ENCODE results near the gene MSI2. TPM values are rescaled to one million over a fixed set of nuclear protein-coding genes. Genes with fewer than 3 reads are reported as not detected.

The MSI2 gene
- total and polyA plus RNA-seq, 2 donors (not counting 1 experiment from before 2014, with no cell fraction given), result 16.1 to 196 TPM

DNA sequence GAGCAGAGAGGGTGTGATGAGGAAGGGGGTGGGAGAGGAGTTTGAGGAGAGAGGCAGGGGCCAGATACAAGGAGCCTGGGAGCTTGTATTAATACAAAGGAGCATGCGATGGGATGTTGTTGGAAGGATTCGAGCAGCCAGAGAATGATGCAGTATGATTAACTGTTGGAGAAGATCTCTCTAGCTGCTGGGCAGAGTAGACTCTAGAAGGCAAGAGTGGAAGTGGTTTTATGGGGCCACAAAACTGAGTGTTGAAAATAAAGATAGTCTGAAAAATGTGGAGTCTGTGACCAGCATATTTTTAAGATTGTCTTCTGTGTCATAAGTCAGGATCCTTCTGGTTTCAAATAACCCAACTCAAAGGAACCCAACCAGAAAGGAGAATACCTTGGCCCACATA is 98.3 kb downstream of the MSI2 start:
- intact Hi-C loops (cut with micrococcal nuclease), result loop anchor here (5.0 kb wide), 1 partner anchor 97 kb away; the partner anchor contains the start of gene MSI2

DNA sequence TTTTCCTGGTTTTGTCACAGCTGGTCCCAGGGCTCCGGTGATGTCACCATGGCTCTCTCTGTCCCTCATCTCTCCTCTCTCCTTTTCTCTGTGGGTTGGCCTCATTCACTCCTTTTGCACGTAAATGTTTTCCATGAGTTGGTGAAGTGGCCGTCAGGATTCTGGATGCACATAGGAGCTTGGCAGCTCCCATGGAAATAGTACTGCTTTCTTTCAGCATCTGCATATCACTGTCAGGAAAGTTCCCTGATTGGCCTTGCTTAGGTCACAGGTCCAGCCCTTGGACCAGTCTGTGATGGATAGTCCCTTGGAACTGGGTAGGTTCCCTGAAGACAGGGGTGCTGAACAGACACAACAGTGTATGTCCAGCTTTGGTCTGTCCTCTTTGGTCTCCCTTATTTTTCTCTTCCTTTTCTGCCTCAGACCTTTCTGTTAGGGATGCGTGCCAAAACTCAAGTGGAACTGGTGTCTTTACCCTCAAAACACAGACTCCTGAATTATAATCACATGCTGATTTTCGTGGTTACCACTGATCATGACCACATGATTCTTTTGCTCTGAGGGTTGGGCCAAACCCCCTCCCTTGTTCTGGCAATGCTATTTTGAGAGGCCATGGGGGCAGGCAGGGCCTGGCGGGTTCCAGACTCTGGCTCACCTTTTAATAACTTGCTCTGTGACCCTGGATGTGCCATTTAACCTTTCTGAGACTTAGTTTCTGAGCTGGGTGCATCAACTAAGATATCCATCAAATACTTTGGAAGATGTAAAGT is 99.0 kb downstream of the MSI2 start:
- peaks cover 40 to 44% of the 10 kb centered on the region in 2 donors for H3K4me1 ChIP-seq (ENCODE audit: control insufficient read depth in 2 of 2, insufficient read depth in 2 of 2, low read length in 2 of 2)
- no peak overlapping the region for H3K27ac ChIP-seq (ENCODE audit: low read length in 2 of 2)
- no peak for TF ChIP-seq EZH2 (IDR thresholded peaks at IDR 0.05; ENCODE audit: borderline replicate concordance, insufficient read depth, low read depth, low read length, poor library complexity, severe bottlenecking)
- no peak overlapping the region for H2AFZ ChIP-seq (ENCODE audit: insufficient read depth, low read depth, low read length, poor library complexity, severe bottlenecking)
- H3K4me2 ChIP-seq (replicated peaks; ENCODE audit: low read depth, low read length, poor library complexity, severe bottlenecking), result peak overlapping the region; percentile 13
- Mint-ChIP-seq H3K4me3 (peak overlapping the region; percentile 7), H3K27me3 (no peaks in the 10 kb centered on the region), H3K4me1 (peaks cover 53% of the 10 kb centered on the region), H3K27ac (no peak overlapping the region), H3K9me3 (ENCODE audit: insufficient read depth) (no peaks in the 10 kb centered on the region)
- no peaks in the 10 kb centered on the region for H3K9me3 ChIP-seq (ENCODE audit: control extremely low read depth in 1 of 3, control insufficient read depth in 2 of 3, insufficient read depth in 1 of 3, low read length in 2 of 3)
- H3K79me2 ChIP-seq (ENCODE audit: control insufficient read depth, insufficient read depth, low read length), result peaks cover 60% of the 10 kb centered on the region
- no peak overlapping the region for H3K4me3 ChIP-seq (ENCODE audit: control extremely low read depth in 1 of 5, extremely low read depth in 1 of 5, insufficient read depth in 1 of 5, low read depth in 2 of 5, low read length in 4 of 5)
- DNase-seq (no peak), ATAC-seq (ENCODE audit: low read depth) (no peak)
- POLR2A ChIA-PET, result no interaction called here
- no peaks in the 10 kb centered on the region for H3K27me3 ChIP-seq (replicated peaks in 1 of 4; ENCODE audit: control extremely low read depth in 1 of 4, control insufficient read depth in 3 of 4, insufficient read depth in 4 of 4, low read length in 3 of 4)
- no peak overlapping the region for H3K9ac ChIP-seq (ENCODE audit: low read length)
- 50% methylated on average over 5 of the region's 6 CpGs for WGBS (ENCODE audit: insufficient coverage)
- H3K36me3 ChIP-seq (replicated peaks in 1 of 2; ENCODE audit: control extremely low read depth in 1 of 2, control insufficient read depth in 1 of 2, extremely low read depth in 1 of 2, insufficient read depth in 2 of 2, low read length in 1 of 2), result peaks cover 0 to 5% of the 10 kb centered on the region in 2 experiments
- intact Hi-C loops (cut with micrococcal nuclease), result loop anchor here (5.0 kb wide), 1 partner anchor 98 kb away; the partner anchor contains the start of gene MSI2
- peaks cover 43% of the 10 kb centered on the region for H4K20me1 ChIP-seq (ENCODE audit: control insufficient read depth, insufficient read depth, low read length, poor library complexity, severe bottlenecking)
- CTCF ChIA-PET, result no interaction called here

More for the DNA sequence above, 98.3 kb downstream of the MSI2 start:
- Histone ChIP-seq H3K36me3 (replicated peaks in 1 of 2; ENCODE audit: control extremely low read depth in 1 of 2, control insufficient read depth in 1 of 2, extremely low read depth in 1 of 2, insufficient read depth in 2 of 2, low read length in 1 of 2) (peaks cover 2 to 5% of the 10 kb centered on the region in 2 experiments), H3K4me1 (ENCODE audit: control insufficient read depth in 2 of 2, insufficient read depth in 2 of 2, low read length in 2 of 2) (peaks cover 40 to 44% of the 10 kb centered on the region in 2 donors), H3K9ac (ENCODE audit: low read length) (no peak overlapping the region), H3K79me2 (ENCODE audit: control insufficient read depth, insufficient read depth, low read length) (peaks cover 59% of the 10 kb centered on the region), H2AFZ (ENCODE audit: insufficient read depth, low read depth, low read length, poor library complexity, severe bottlenecking) (no peak overlapping the region), H3K27ac (ENCODE audit: low read length in 2 of 2) (no peak overlapping the region), H4K20me1 (ENCODE audit: control insufficient read depth, insufficient read depth, low read length, poor library complexity, severe bottlenecking) (peaks cover 43% of the 10 kb centered on the region), H3K4me2 (replicated peaks; ENCODE audit: low read depth, low read length, poor library complexity, severe bottlenecking) (no peak overlapping the region), H3K9me3 (ENCODE audit: control extremely low read depth in 1 of 3, control insufficient read depth in 2 of 3, insufficient read depth in 1 of 3, low read length in 2 of 3) (no peaks in the 10 kb centered on the region), H3K4me3 (ENCODE audit: control extremely low read depth in 1 of 5, extremely low read depth in 1 of 5, insufficient read depth in 1 of 5, low read depth in 2 of 5, low read length in 4 of 5) (no peak overlapping the region), H3K27me3 (replicated peaks in 1 of 4; ENCODE audit: control extremely low read depth in 1 of 4, control insufficient read depth in 3 of 4, insufficient read depth in 4 of 4, low read length in 3 of 4) (no peaks in the 10 kb centered on the region)
- 80% methylated on average over 2 of the region's 2 CpGs for WGBS (ENCODE audit: insufficient coverage)
- TF ChIP-seq, protein P1, sequence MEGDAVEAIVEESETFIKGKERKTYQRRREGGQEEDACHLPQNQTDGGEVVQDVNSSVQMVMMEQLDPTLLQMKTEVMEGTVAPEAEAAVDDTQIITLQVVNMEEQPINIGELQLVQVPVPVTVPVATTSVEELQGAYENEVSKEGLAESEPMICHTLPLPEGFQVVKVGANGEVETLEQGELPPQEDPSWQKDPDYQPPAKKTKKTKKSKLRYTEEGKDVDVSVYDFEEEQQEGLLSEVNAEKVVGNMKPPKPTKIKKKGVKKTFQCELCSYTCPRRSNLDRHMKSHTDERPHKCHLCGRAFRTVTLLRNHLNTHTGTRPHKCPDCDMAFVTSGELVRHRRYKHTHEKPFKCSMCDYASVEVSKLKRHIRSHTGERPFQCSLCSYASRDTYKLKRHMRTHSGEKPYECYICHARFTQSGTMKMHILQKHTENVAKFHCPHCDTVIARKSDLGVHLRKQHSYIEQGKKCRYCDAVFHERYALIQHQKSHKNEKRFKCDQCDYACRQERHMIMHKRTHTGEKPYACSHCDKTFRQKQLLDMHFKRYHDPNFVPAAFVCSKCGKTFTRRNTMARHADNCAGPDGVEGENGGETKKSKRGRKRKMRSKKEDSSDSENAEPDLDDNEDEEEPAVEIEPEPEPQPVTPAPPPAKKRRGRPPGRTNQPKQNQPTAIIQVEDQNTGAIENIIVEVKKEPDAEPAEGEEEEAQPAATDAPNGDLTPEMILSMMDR (IDR thresholded peaks at IDR 0.05), result no peak
- no peak for TF ChIP-seq EZH2 (IDR thresholded peaks at IDR 0.05; ENCODE audit: borderline replicate concordance, insufficient read depth, low read depth, low read length, poor library complexity, severe bottlenecking)
- DNase-seq, result no peak
- Mint-ChIP-seq H3K27me3 (no peaks in the 10 kb centered on the region), H3K4me3 (peak overlapping the region; percentile 5), H3K9me3 (ENCODE audit: insufficient read depth) (no peaks in the 10 kb centered on the region), H3K27ac (no peak overlapping the region), H3K4me1 (peaks cover 53% of the 10 kb centered on the region)
- ChIA-PET CTCF (no interaction called here), POLR2A (no interaction called here)
- no peak for ATAC-seq (ENCODE audit: low read depth)

Data from B cell (primary cell).